ENCODE data around the gene DPYSL5.

The DPYSL5 gene

GRCh38 chr2:26838121-26838906 lies 9.6 kb upstream of the DPYSL5 start:
- Histone ChIP-seq H3K18ac (ENCODE audit: low read length) (no peak overlapping the region), H3K4me3 (ENCODE audit: low read length) (no peak overlapping the region), H3K56ac (ENCODE audit: low read length) (no peak overlapping the region), H4K5ac (ENCODE audit: low read length) (no peak overlapping the region), H3K79me1 (ENCODE audit: low read length) (no peaks in the 10 kb centered on the region), H3K4ac (ENCODE audit: low read depth, low read length) (no peak overlapping the region), H3K27me3 (ENCODE audit: insufficient read depth, low read length, poor library complexity) (no peaks in the 10 kb centered on the region), H2BK15ac (replicated peaks; ENCODE audit: low read depth) (no peak overlapping the region), H4K8ac (ENCODE audit: low read depth, low read length) (no peak overlapping the region), H3K23ac (ENCODE audit: low read length) (no peak overlapping the region), H2BK5ac (ENCODE audit: low read length) (no peak overlapping the region), H3K4me2 (ENCODE audit: low read length) (no peak overlapping the region), H2BK120ac (ENCODE audit: low read depth, low read length) (no peak overlapping the region), H2AK5ac (ENCODE audit: low read length) (no peak overlapping the region), H3K4me1 (ENCODE audit: control insufficient read depth, low read depth, low read length) (no peaks in the 10 kb centered on the region), H3K36me3 (ENCODE audit: control insufficient read depth, insufficient read depth, low read length) (no peaks in the 10 kb centered on the region), H3K79me2 (ENCODE audit: control insufficient read depth, insufficient read depth, low read length) (no peaks in the 10 kb centered on the region), H3K9ac (ENCODE audit: low read length) (no peak overlapping the region), H3K27ac (ENCODE audit: low read depth, low read length) (no peak overlapping the region)
- no CpG with 5 or more reads among the region's 6 CpGs for WGBS (ENCODE audit: extremely low coverage, insufficient coverage, low lambda C conversion rate)
- peak; percentile 28 for DNase-seq

DNA sequence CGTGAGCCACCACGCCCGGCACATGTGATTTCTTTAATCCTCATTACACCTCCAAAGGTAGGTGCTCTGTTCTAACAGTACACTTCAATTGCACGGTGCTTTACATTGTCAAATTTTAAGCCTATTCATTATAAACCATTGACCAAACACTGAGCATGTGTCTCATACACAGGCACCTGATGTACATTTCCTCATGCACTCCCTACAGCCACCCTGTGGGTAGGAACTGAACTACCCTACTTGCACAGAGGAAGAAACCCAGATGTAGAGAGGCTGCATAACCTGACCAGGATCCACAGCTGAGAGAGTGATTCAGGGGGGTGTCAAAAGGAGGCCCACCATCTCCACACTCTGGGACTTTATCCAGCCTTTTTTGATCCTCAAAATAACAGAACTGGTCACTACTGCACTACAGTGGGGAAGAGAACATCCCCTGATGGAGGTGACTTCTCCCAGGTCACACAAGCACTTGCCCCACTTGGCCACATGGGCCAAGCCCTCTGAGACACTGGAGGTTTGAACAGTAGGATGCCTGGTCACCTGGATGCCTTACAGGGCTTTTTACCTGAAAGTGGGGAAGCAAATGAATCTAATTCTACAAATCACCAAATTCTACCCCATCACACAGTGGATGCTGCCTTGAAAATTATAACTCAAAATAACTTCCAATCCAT lies 6.9 kb upstream of the DPYSL5 start:
- Histone ChIP-seq H3K4me2 (ENCODE audit: low read length) (no peak overlapping the region), H3K23ac (ENCODE audit: low read length) (no peak overlapping the region), H3K36me3 (ENCODE audit: control insufficient read depth, insufficient read depth, low read length) (no peaks in the 10 kb centered on the region), H2BK15ac (replicated peaks; ENCODE audit: low read depth) (no peak overlapping the region), H3K27ac (ENCODE audit: low read depth, low read length) (no peak overlapping the region), H3K56ac (ENCODE audit: low read length) (no peak overlapping the region), H3K79me2 (ENCODE audit: control insufficient read depth, insufficient read depth, low read length) (no peaks in the 10 kb centered on the region), H2BK5ac (ENCODE audit: low read length) (no peak overlapping the region), H2BK120ac (ENCODE audit: low read depth, low read length) (no peak overlapping the region), H3K4ac (ENCODE audit: low read depth, low read length) (no peak overlapping the region), H3K4me3 (ENCODE audit: low read length) (no peak overlapping the region), H3K4me1 (ENCODE audit: control insufficient read depth, low read depth, low read length) (no peaks in the 10 kb centered on the region), H3K18ac (ENCODE audit: low read length) (no peak overlapping the region), H2AK5ac (ENCODE audit: low read length) (no peak overlapping the region), H3K9ac (ENCODE audit: low read length) (no peak overlapping the region), H3K27me3 (ENCODE audit: insufficient read depth, low read length, poor library complexity) (peaks cover 2% of the 10 kb centered on the region), H4K5ac (ENCODE audit: low read length) (no peak overlapping the region), H4K8ac (ENCODE audit: low read depth, low read length) (no peak overlapping the region), H3K79me1 (ENCODE audit: low read length) (no peaks in the 10 kb centered on the region)
- DNase-seq: no peak
- WGBS (ENCODE audit: extremely low coverage, insufficient coverage, low lambda C conversion rate): no CpG with 5 or more reads among the region's 4 CpGs

DNA sequence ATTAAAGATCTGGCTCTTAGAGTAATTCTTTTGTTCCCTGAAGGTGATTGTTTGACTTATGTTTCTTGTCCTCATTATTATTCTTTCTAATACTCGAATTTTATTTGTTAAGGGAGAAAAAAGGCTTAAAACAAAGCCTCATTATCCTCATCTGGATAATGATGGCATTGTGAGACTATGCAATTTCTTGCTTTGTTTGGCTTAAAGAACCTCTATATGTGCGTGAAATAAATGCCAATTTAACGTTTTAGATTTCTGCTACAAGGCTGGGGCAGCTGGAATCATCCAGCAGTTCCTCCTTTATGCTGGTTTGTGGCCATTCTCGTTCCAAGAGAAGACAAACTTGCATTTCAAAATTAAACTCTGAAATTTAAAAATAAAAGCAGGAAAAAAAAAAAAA lies 4.9 kb upstream of the DPYSL5 start:
- H3K27ac ChIP-seq (ENCODE audit: low read depth, low read length): no peak overlapping the region
- no CpG with 5 or more reads among the region's 4 CpGs for WGBS (ENCODE audit: extremely low coverage, insufficient coverage, low lambda C conversion rate)
- H3K27me3 ChIP-seq (ENCODE audit: insufficient read depth, low read length, poor library complexity): peaks cover 12% of the 10 kb centered on the region

GRCh38 chr2:26845021-26845420 lies 2.9 kb upstream of the DPYSL5 start:
- no peak overlapping the region for H3K18ac ChIP-seq (ENCODE audit: low read length)
- H4K5ac ChIP-seq (ENCODE audit: low read length): no peak overlapping the region
- H2AK5ac ChIP-seq (ENCODE audit: low read length): no peak overlapping the region
- H3K79me1 ChIP-seq (ENCODE audit: low read length): no peaks in the 10 kb centered on the region
- H3K56ac ChIP-seq (ENCODE audit: low read length): peak overlapping the region; percentile 25
- no peak overlapping the region for H3K4me2 ChIP-seq (ENCODE audit: low read length)
- no peak overlapping the region for H3K4ac ChIP-seq (ENCODE audit: low read depth, low read length)
- no peaks in the 10 kb centered on the region for H3K4me1 ChIP-seq (ENCODE audit: control insufficient read depth, low read depth, low read length)
- no peak overlapping the region for H2BK15ac ChIP-seq (replicated peaks; ENCODE audit: low read depth)
- H3K9ac ChIP-seq (ENCODE audit: low read length): no peak overlapping the region
- WGBS (ENCODE audit: extremely low coverage, insufficient coverage, low lambda C conversion rate): no CpG with 5 or more reads among the region's 8 CpGs
- no peaks in the 10 kb centered on the region for H3K36me3 ChIP-seq (ENCODE audit: control insufficient read depth, insufficient read depth, low read length)
- no peak overlapping the region for H3K23ac ChIP-seq (ENCODE audit: low read length)
- H3K79me2 ChIP-seq (ENCODE audit: control insufficient read depth, insufficient read depth, low read length): no peaks in the 10 kb centered on the region
- peaks cover 31% of the 10 kb centered on the region for H3K27me3 ChIP-seq (ENCODE audit: insufficient read depth, low read length, poor library complexity)
- H3K4me3 ChIP-seq (ENCODE audit: low read length): no peak overlapping the region
- no peak overlapping the region for H3K27ac ChIP-seq (ENCODE audit: low read depth, low read length)
- H4K8ac ChIP-seq (ENCODE audit: low read depth, low read length): no peak overlapping the region
- DNase-seq: no peak
- no peak overlapping the region for H2BK120ac ChIP-seq (ENCODE audit: low read depth, low read length)
- no peak overlapping the region for H2BK5ac ChIP-seq (ENCODE audit: low read length)

More for the DNA sequence above, 4.9 kb upstream of the DPYSL5 start:
- DNase-seq: no peak
- Histone ChIP-seq H3K36me3 (ENCODE audit: control insufficient read depth, insufficient read depth, low read length) (no peaks in the 10 kb centered on the region), H3K4me2 (ENCODE audit: low read length) (no peak overlapping the region), H2BK5ac (ENCODE audit: low read length) (no peak overlapping the region), H2AK5ac (ENCODE audit: low read length) (no peak overlapping the region), H3K4me1 (ENCODE audit: control insufficient read depth, low read depth, low read length) (no peaks in the 10 kb centered on the region), H4K8ac (ENCODE audit: low read depth, low read length) (no peak overlapping the region), H3K79me1 (ENCODE audit: low read length) (no peaks in the 10 kb centered on the region), H2BK15ac (replicated peaks; ENCODE audit: low read depth) (no peak overlapping the region), H3K56ac (ENCODE audit: low read length) (no peak overlapping the region), H3K23ac (ENCODE audit: low read length) (no peak overlapping the region), H3K4ac (ENCODE audit: low read depth, low read length) (no peak overlapping the region), H3K79me2 (ENCODE audit: control insufficient read depth, insufficient read depth, low read length) (no peaks in the 10 kb centered on the region), H4K5ac (ENCODE audit: low read length) (no peak overlapping the region), H3K9ac (ENCODE audit: low read length) (no peak overlapping the region), H3K4me3 (ENCODE audit: low read length) (no peak overlapping the region), H2BK120ac (ENCODE audit: low read depth, low read length) (no peak overlapping the region), H3K18ac (ENCODE audit: low read length) (no peak overlapping the region)

DNA sequence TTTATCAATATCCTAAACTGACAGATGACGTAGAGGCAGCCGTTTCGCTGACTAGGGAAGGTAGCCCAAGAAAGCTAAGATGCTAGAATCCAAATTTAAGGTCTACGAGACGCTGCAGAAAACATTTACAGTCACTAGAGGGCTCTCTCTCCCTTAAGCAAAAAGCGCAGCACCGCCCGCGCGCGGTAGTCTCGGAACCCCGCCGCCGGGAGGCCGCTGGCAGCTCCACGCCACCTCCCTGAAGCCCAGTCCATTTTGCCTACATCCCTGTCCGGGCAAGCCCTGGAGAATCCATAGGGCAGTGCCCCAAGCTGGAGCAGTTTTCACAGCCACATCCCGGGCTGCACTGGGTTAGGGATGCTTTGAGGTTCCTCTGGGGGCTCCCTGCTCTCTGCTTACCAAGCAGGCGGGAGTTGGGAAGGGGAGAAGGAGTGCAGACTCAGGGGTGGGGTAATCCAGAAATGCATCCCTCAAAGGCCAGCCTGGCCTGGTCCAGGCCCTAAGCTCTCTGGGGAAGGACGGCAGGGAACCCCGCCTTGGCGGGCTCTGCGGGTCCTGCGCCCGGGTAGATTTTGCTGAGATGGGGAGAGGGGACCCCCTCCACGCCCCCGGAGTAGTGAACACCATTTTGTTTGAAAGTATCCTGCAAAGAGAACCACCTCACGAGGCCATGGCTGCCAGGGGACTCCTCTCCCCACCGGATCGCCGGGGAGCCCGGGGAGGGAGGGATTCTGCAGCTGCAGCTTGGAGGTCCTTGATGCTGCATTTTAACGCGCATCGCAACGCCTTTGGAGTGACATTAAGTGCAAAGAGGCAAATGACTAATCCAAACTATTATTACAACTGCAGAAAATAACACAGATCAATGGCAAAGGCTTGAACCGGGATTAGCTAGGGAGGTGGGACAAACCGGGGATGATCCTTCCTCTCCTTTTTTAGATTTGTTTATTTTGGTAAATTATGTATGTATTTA lies 1.3 kb upstream of the DPYSL5 start:
- H3K36me3 ChIP-seq (ENCODE audit: control insufficient read depth, insufficient read depth, low read length): no peaks in the 10 kb centered on the region
- no peaks in the 10 kb centered on the region for H3K4me1 ChIP-seq (ENCODE audit: control insufficient read depth, low read depth, low read length)
- no peak overlapping the region for H4K5ac ChIP-seq (ENCODE audit: low read length)
- H3K23ac ChIP-seq (ENCODE audit: low read length): no peak overlapping the region
- H3K4me3 ChIP-seq (ENCODE audit: low read length): no peak overlapping the region
- H3K27me3 ChIP-seq (ENCODE audit: insufficient read depth, low read length, poor library complexity): peaks cover 43% of the 10 kb centered on the region
- H2AK5ac ChIP-seq (ENCODE audit: low read length): no peak overlapping the region
- H2BK120ac ChIP-seq (ENCODE audit: low read depth, low read length): no peak overlapping the region
- H2BK15ac ChIP-seq (replicated peaks; ENCODE audit: low read depth): no peak overlapping the region
- H3K79me1 ChIP-seq (ENCODE audit: low read length): no peaks in the 10 kb centered on the region
- no peaks in the 10 kb centered on the region for H3K79me2 ChIP-seq (ENCODE audit: control insufficient read depth, insufficient read depth, low read length)
- peak overlapping the region; percentile 23 for H3K4me2 ChIP-seq (ENCODE audit: low read length)
- H3K9ac ChIP-seq (ENCODE audit: low read length): no peak overlapping the region
- no CpG with 5 or more reads among the region's 39 CpGs for WGBS (ENCODE audit: extremely low coverage, insufficient coverage, low lambda C conversion rate)
- H3K56ac ChIP-seq (ENCODE audit: low read length): no peak overlapping the region
- no peak overlapping the region for H2BK5ac ChIP-seq (ENCODE audit: low read length)
- H3K4ac ChIP-seq (ENCODE audit: low read depth, low read length): no peak overlapping the region
- H3K27ac ChIP-seq (ENCODE audit: low read depth, low read length): no peak overlapping the region
- DNase-seq: peak; percentile 86
- no peak overlapping the region for H4K8ac ChIP-seq (ENCODE audit: low read depth, low read length)
- no peak overlapping the region for H3K18ac ChIP-seq (ENCODE audit: low read length)

All from mesendoderm (in vitro differentiated cells).